ENCODE results near the gene MYH14. TPM values are rescaled to one million over a fixed set of nuclear protein-coding genes. Genes with fewer than 3 reads are reported as not detected.

Gene MYH14
- total and polyA plus RNA-seq, 2 of the 13 experiments (the other 11 are each of a cell fraction or from before 2014, with no cell fraction given), result 5.5 to 5.8 TPM

- BruUV-seq (replicated peaks), result no TSS peak
- CTCF ChIA-PET (ENCODE audit: low intra/inter-chr PET ratio, low total read pairs), result no interaction called here
- Histone ChIP-seq H3K4me2 (ENCODE audit: low read depth, low read length) (no peak overlapping the region), H3K79me2 (ENCODE audit: insufficient read depth, low read length) (no peaks in the 10 kb centered on the region), H3K27ac (ENCODE audit: extremely low read length, insufficient read depth, low read length) (no peak overlapping the region), H3K36me3 (replicated peaks in 1 of 2; ENCODE audit: control insufficient read depth in 1 of 2, insufficient read depth in 2 of 2, low read length in 2 of 2) (peaks cover 0 to 3% of the 10 kb centered on the region in 2 experiments; a peak in 3 of 5 replicates), H3K4me3 (replicated peaks in 1 of 3; ENCODE audit: insufficient read depth in 1 of 3, low read depth in 2 of 3, low read length in 3 of 3) (no peak overlapping the region), H3K27me3 (ENCODE audit: control insufficient read depth in 1 of 2, insufficient read depth in 2 of 2, low read length in 2 of 2) (no peaks in the 10 kb centered on the region), H3K9me3 (ENCODE audit: low read length) (no peaks in the 10 kb centered on the region), H3K4me1 (ENCODE audit: insufficient read depth, low read length) (peaks cover 36% of the 10 kb centered on the region), H2AFZ (ENCODE audit: low read length) (no peak overlapping the region), H3K9ac (ENCODE audit: insufficient read depth, low read depth, low read length) (no peak overlapping the region), H4K20me1 (ENCODE audit: insufficient read depth, low read length) (peaks cover 7% of the 10 kb centered on the region; the same call in 1 of the 2 replicates)
- no peak for ATAC-seq
- intact Hi-C loops (cut with micrococcal nuclease; ENCODE audit: unreplicated experiment), result no loop called here
- no peak for DNase-seq (ENCODE audit: low spot score)
- TF ChIP-seq ZNF253 (CRISPR knock-in tag; IDR thresholded peaks at IDR 0.05; ENCODE audit: borderline replicate concordance) (no peak), GTF3A (CRISPR knock-in tag; conservative IDR thresholded peaks at IDR 0.05) (no peak), CREM (IDR thresholded peaks at IDR 0.05) (no peak), CREM (CRISPR knock-in tag; IDR thresholded peaks at IDR 0.05) (no peak), ZNF589 (CRISPR knock-in tag; conservative IDR thresholded peaks at IDR 0.05) (no peak), NBN (conservative IDR thresholded peaks at IDR 0.05) (no peak), PPARG (CRISPR knock-in tag; conservative IDR thresholded peaks at IDR 0.05) (no peak), HMGXB3 (CRISPR knock-in tag; IDR thresholded peaks at IDR 0.05; ENCODE audit: borderline replicate concordance) (no peak), CBFB (CRISPR knock-in tag; IDR thresholded peaks at IDR 0.05) (no peak), PAXIP1 (CRISPR knock-in tag; conservative IDR thresholded peaks at IDR 0.05) (no peak), PLRG1 (conservative IDR thresholded peaks at IDR 0.05) (no peak), MBD4 (IDR thresholded peaks at IDR 0.05; ENCODE audit: borderline replicate concordance, low read length) (no peak), NR1H2 (CRISPR knock-in tag; IDR thresholded peaks at IDR 0.05; ENCODE audit: borderline replicate concordance, low read depth) (no peak), MED8 (CRISPR knock-in tag; IDR thresholded peaks at IDR 0.05; ENCODE audit: insufficient replicate concordance) (no peak)
- POLR2A ChIA-PET, result no interaction called here
- FAIRE-seq, result no peak
- 92% methylated on average over 12 of the region's 12 CpGs for WGBS (ENCODE audit: low lambda C conversion rate)
- in situ Hi-C loops (cut with HindIII; ENCODE audit: extremely low pct_ligation_motif_present, low pct_unique_long_range_greater_than_20kb), result no loop called here
These were observed 120.3 kb downstream of the MYH14 start for GRCh38 chr19:50323782-50324133.
